Amniotic stem cell (primary cell): ENCODE data around the gene C10orf71.

Experiments
- DNase-seq: peaks from one replicate; lab custom pipeline; 2025; lab: John Stamatoyannopoulos, UW

Gene C10orf71

DNA sequence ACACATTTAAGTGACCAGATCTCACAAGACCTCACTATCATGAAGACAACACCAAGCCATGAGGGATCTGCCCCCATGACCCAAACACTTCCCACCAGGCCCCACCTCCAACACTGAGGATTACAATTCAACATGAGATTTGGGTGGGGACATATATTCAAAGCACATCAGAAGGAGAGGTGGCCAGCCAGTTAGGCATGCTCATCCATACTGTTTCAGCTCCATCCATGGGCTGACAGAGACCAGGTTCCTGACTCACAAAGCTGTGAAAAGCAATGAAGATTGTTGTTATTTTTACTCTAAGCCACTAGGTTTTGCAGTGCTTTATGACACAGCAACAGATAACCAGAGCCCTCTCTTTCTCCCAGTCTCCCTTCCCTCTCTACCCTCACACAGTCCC is 36.0 kb downstream of the C10orf71 start:
- DNase-seq: no peak

DNA sequence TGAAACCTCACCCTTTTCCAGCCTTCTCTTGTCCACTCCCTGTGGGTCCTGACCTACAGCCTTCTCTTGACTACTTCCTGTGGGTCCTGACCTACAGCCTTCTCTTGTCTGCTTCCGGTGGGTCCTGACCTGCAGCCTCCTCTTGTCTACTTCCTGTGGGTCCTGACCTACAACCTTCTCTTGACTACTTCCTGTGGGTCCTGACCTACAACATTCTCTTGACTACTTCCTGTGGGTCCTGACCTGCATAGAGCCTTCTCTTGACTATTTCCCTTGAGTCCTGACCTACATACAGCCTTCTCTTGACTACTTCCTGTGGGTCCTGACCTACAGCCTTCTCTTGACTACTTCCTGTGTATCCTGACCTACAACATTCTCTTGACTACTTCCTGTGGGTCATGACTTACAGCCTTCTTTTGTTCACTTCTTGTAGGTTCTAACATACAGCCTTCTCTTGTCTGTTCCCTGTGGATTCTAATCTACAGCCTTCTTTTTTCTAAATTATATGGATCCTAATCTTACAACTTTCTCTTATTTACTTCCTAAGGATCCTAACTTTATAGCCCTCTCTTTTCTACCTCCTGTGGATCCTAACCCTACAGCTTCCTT is 36.5 kb downstream of the C10orf71 start:
- no peak for DNase-seq

DNA sequence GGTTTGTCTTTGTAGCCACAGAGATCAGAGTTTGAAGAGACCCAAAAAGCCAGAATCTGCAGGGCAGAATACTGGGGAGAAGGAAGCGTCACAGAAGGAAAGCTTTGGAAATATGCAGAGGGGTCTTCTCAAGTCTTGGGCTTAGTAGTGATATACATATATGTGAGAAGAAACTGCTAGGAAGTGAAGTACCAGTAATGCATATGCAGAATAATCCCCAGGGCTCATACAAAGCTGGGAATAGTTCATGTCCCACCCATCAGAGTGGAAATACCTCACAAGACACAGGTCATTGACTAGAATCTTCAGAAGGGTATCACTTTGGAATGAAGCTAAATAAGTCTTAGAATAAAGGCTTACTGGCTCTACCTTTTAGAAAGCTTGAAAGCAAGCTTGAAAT is 39.6 kb downstream of the C10orf71 start:
- no peak for DNase-seq

DNA sequence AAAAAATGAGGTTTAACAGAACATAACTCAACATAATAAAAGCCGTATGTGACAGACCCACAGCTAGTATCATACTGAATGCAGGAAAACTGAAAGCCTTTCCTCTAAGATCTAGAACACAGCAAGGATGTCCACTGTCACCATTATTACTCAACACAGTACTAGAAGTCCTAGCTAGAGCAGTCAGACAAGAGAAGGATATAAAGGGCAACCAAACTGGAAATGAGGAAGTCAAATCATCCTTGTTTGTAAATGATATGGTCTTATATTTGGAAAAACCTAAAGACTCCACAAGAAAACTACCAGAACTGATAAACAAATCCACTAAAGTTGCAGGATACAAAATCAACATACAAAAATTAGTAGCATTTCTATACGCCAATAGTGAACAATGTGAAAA is 45.9 kb downstream of the C10orf71 start:
- DNase-seq: no peak

DNA sequence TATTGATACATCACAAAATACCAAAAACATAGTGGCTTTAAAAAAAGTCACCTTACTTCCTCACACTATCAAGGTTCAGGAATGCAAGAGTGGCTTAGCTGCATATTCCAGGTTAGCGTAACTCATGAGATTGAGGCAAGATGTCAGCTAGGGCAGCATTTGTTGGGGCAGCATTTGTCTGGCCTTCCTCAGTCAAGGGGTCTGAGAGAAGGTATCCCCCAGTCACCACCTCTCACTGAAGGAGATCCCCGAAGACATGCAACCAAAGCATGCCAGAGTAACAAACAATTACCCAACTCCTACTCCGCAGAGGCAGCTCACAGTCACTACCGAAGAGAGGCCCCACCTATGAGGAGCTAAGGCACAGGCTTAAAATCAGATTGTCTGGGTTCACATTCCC is 48.4 kb downstream of the C10orf71 start:
- DNase-seq: no peak

DNA sequence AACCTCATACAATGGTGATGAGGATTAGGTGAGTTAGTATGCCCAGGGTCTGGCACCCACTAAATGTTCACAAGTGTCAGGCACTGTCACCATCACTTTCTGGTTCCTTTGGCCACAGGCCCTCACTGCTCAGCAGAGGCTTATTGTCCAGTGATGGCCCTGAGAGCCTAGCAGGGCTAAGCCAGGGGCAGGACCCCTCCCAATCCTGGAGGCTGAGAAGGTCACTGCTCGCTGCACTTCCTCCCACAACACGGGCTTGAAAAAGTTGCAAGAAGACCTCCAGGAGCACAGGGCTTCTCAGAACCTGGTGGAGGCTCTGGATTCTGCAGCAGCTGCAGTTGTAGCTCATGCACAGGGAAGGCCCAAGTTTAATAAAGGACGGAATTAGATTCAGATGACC is 48.9 kb downstream of the C10orf71 start:
- no peak for DNase-seq

DNA sequence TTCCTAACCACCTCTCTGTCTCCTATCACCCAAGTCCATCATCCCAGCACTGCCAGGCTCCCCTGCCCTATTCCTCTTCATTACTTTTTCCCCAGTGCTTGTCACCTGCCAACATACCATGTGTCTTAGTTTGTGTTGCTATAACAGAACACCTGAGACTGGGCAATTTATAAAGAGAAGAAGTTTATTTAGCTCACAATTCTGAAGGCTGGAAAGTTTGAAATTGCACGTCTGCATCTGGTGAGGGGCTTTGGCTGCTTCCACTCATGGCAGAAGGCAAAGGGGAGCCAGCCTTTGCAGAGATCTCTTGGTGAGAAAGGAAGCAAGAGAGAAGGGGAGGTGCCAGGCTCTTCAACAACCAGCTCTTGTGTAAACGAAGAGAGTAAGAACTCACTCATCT is 49.6 kb downstream of the C10orf71 start:
- no peak for DNase-seq

DNA sequence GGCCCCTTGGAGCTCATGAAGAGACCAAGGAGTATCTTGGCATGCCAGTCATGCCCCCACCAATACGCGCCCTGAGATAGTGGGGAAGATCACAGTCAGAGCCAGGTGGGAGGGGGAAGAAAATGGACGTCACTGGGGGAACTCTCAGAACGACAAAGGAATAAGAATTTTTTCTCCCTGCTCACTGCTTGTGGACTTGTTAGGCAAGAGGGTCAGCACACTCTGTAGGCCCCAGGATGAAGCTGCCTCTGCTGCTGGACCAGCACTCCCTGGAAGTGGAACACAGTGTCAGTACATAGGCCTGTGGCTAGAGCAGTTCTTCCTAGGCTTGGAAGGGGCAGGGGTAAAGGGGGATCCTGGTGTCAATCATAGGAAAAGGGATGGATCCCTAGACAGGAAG is 50.4 kb downstream of the C10orf71 start:
- DNase-seq: no peak

DNA sequence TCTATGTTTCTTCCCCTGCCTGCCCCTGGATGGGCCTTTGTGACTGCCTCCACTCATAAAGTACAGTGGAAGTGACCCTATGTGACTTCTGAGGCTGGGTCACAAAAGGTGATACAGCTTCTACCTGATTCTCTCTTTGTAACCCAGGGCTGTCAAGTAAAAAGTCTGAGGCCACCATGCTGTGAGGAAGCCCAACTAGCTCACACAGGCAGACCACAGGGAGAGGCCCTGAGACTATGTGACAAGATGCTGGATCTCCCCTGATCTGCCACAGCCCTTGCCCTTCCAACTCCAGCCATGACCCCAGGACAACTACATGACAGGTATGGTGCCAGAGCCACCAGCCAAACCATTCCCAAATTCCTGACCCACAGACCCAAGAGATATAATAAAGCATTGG is 51.2 kb downstream of the C10orf71 start:
- DNase-seq: no peak

DNA sequence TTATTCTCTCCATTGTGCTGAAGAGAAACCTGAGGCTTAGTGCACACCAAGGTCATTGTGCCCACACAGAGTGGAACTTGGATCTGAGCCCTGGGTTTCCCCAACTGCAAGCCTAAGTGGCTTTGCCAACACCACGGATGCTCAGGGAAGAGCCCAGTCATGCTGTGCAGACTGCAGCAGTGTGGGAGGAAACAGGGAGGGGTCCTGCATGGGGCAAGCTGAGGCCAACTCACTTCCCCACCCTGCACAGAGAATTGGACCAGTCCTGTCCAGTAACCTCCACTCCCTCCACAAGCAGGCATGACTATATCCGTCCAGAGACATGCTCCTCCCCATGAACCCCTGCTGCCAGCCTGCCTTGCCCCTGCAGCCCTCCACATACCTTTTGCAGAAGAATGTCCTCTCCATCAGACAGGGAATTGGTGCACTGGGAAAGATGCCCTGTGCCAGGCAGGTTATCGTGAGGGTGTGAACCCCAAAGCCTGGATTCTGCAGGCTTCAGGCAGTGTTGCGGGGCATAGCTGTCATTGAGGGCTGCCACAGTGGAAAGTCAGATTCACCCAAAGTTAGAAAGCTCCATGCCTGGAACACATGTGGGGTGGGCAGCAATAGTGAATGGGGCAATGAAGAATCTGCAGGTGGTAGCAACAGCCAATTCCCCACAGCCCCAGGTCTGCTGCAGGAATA is 52.0 kb downstream of the C10orf71 start:
- DNase-seq: no peak

DNA sequence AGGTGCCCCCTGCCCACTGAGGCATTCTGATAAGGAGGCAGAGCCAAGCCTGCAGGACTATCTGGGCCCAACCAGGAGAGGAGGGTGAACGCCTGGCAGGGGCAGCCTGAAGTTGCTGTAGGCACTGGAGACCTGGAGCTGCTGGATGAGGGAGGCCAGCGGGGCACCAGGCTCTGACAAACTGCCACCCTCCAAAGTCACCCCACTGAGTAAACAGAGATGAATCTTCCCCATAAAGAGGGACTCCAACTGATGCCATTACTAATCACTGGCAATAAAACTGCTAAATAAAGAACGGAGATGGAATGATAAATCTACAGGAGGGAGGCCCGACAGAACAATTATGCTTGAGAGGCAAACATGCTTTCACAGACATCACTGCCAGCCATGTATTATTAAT is 52.7 kb downstream of the C10orf71 start:
- no peak for DNase-seq

DNA sequence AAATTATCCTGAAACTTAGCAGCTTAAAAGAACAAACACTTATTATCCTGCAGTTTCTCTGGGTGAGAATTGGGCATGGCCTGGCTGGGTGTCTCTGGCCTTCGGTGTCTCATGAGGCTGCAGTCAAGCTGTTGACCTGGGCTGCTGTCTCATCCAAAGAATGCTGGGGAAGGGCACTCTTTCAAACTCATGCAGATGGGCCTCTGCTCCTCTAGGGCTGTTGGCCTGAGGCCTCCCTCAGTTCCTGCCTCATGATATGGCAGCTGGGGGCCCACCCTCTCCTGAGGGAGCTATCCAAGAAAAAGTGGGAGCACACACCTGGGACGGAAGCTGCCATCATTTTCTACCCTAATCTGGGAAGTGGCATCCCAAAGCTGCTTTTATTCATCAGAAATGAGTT is 53.4 kb downstream of the C10orf71 start:
- DNase-seq: no peak

DNA sequence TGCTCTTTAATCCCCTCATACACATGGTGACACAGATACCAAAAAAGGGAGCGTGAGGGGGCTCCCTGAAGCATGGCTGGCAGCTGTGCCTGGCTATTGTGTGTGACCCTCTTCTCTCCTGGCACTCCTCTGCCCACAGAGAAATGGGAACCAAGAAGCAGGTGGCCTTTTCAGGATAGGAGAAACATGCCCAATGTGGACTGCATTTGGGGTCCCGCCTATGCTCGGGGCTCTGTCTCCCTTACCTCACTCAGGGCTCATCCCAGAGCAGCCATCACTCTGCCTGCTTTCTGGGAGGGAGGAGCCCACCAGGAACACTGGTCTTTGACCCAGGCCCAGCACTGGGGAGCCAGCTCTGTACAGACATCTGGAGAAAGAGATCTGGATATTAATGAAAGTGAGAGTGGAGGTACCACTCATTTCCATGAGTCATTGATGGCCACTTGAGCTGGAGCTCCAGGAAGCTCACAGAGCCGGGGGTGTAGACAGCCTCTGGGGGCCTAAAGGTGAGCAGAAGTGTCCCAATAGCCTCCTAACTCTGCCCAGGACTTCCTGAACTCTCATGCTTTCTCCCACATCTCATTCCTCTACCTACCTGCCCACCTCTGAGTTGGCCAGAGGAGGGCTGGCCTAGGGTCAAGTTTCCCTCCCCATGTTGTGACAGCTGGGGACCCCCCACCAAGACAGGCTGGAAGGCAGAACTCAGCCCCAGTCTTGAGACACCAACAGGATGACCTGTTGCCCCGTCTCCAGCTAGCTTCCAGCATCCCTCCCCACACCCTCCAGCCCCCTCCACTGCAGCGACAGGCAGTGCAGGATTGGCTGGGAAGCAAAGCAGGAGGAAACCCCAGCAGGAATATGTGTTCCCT is 54.3 kb downstream of the C10orf71 start:
- DNase-seq: no peak

DNA sequence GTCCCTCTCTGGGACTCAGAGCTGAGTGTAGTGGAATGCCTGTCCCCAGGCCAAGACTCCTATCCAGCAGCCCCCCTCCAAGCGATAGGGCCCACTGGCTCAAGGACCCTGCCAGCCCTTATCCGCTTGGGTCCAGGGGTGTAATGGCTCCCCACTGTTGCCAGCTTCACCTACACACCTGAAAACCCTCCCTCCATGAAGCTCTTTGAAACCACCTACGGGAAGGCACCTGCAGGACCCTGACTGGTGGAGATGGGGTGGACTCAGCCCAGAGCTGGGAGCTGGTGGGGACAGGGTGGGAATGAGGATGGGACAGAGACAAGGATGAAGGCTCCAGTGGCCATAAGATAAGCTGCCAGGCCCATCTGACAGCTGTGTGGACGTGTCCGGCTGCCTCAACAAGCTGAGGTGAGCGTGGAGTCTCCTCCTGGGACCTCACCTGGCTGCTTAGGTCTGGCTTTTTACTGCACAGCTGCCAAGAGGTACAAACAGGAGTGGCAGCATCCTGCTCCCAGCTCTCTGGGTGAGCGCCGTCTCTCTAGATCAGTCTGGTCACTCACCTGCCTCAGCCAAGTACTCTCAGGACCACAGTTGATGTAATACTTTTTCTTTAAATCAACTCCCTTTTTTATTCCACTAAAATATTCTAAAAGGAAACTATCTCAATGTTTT is 55.1 kb downstream of the C10orf71 start:
- DNase-seq: no peak

DNA sequence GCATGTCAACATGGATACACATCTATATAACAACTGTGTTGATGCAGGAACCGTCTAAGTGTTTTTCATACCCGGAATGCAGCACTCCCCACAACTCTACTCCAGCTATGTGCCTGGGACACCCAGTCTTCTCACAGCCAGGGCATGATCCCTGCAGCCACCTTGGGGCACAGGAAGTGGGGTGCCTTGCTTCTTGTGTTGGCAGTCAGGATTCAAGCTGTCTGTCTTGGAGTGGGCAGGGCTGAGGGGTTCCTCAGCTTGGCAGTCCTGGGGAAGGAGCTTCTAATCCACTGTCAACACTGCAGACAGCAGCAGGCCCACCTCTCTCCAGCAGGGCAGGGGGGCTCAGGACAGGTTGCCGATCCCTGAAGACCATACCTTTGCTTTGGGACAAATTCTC is 55.6 kb downstream of the C10orf71 start:
- no peak for DNase-seq

DNA sequence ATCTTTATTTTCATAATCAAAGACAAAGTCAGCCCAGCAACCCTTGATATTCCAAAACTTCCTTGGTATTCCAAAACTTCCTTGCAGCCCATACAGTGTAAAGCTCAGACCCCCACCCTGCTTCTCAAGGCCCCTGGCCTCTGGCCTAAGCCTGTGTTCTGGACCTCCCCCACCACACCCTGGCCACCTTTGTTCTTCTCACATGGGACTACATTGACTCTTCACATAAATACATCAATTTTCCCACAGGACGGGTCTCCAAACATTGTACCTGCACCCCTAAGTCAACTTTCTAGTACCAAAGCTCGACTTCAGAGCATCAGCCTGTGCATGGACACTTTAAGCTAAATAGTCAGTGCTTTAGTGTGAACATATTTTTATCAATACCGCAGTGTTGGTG is 56.3 kb downstream of the C10orf71 start:
- no peak for DNase-seq

DNA sequence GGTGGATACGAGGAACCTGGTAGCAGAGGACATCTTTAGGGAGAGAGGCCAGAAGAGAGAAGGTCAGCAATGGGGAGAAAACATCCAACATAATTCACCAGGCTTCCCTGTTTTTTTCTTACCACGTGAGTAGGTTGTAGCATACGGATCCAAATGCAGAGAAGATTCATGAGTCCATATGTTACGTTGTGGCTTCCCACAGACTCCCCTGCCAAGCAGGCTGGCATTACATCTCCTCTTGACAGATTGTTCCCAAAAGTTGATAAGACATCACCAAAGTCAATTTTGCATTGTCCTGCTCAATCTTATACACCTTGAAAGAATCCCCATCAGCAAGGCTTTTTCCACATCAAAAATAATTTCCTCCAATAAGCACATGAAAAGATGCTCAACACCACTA is 57.2 kb downstream of the C10orf71 start:
- no peak for DNase-seq

DNA sequence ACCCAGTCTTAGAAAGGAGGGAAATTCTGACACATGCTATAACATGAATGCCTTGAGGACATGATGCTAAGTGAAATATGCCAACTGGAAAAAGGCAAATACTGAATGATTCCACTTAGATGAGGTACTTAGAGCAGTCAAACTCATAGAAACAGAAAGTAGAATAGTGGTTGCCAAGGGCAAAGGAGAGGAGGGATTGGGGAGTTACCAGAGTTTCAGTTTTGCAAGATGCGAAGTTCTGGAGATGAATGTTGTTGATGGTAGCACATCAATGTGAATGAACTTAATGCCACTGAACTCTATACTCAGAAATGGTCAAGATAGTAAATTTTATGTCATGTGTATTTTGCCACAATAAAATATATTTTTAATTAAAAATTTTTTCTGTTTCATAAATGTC is 58.0 kb downstream of the C10orf71 start:
- no peak for DNase-seq

DNA sequence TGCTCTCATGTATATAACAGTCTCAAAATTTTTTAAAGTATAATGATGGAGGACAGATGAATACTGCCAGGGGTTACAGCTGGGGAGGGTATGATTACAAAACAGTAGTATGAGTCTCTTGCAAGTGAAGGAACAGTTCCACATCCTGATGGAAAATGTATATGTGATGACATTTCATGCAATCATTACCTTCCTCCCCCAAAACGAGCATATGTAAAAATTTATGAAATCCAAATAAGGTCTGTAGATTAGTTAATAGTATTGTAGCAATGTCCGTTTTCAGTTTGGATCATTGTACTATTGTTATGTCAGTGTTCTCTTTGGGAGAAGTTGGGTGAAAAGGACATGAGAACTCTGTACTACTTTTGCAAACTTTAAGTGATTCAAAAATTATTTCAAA is 58.9 kb downstream of the C10orf71 start:
- DNase-seq: no peak

DNA sequence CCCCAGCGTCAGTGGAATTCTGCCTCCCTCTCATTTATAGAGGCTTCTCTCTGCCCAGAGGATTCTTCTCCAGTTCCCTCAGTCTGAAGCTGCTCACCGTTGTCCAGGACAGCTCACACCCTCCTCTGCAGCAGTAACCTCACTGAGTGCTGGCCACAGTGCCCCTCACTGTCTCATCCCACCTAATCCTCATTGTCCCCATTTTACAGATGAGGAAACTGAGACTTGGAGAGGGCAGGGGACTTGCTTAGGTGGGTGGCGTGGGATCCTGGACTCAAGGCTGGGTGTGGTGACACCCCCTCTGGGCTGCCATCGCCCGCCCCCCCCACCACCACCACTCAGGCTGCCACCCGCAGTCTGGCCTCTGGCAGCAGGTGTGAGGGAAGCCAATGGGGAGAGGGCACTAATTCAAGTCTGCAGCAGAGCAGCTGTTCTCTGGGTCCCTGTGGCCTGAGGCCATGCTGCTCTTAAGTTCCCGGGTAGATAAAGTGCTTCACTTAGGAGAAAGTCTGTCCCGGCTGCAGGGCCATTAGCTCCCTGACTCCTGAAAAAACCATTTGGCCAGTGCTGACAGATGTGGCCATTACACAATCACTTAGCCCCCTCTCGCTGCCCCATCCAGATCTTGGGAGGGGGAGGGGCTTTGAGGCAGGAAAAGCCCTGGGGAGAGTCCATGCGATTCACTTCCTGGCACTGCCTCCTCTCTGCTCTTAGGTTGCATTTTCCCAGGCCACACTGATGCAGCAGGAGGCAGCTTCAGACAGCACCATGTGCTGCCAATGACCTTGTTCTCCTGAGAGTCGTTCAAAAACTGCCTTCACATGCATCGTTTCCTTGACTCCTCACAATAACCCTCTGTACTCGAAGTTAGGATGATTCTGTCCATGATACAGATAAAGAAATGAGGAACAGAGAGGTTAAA is 60.6 kb downstream of the C10orf71 start:
- no peak for DNase-seq
